Measurements from ENCODE around the gene PLAC8L1.

Gene PLAC8L1

GRCh38 chr5:146082798-146083197 is 22.6 kb downstream of the PLAC8L1 start:
- no peak overlapping the region for H3K4me3 ChIP-seq (ENCODE audit: low read depth, low read length)
- TF ChIP-seq CTCF (IDR thresholded peaks at IDR 0.05; ENCODE audit: low read depth, low read length) = no peak

- no peak overlapping the region for H3K4me3 ChIP-seq (ENCODE audit: low read depth, low read length)
- no peak for TF ChIP-seq CTCF (IDR thresholded peaks at IDR 0.05; ENCODE audit: low read depth, low read length)
Observed at GRCh38 chr5:146081556-146081955, 23.8 kb downstream of the PLAC8L1 start.

GRCh38 chr5:146079695-146080373 is 25.5 kb downstream of the PLAC8L1 start:
- no peak for TF ChIP-seq CTCF (IDR thresholded peaks at IDR 0.05; ENCODE audit: low read depth, low read length)
- H3K4me3 ChIP-seq (ENCODE audit: low read depth, low read length) = no peak overlapping the region

- no peak overlapping the region for H3K4me3 ChIP-seq (ENCODE audit: low read depth, low read length)
- TF ChIP-seq CTCF (IDR thresholded peaks at IDR 0.05; ENCODE audit: low read depth, low read length) = no peak
Observed at GRCh38 chr5:146078566-146078965, 26.8 kb downstream of the PLAC8L1 start.

- H3K4me3 ChIP-seq (ENCODE audit: low read depth, low read length) = no peak overlapping the region
- TF ChIP-seq CTCF (IDR thresholded peaks at IDR 0.05; ENCODE audit: low read depth, low read length) = no peak
Observed at GRCh38 chr5:146076455-146076854, 28.9 kb downstream of the PLAC8L1 start.

GRCh38 chr5:146076028-146076427 is 29.3 kb downstream of the PLAC8L1 start:
- H3K4me3 ChIP-seq (ENCODE audit: low read depth, low read length) = no peak overlapping the region
- no peak for TF ChIP-seq CTCF (IDR thresholded peaks at IDR 0.05; ENCODE audit: low read depth, low read length)

- TF ChIP-seq CTCF (IDR thresholded peaks at IDR 0.05; ENCODE audit: low read depth, low read length) = no peak
- no peak overlapping the region for H3K4me3 ChIP-seq (ENCODE audit: low read depth, low read length)
Observed at GRCh38 chr5:146073239-146073900, 32.0 kb downstream of the PLAC8L1 start.

Measured in WI38 (cell line).